DLD1 (cell line): ENCODE measurements around the gene PRDX5.
"Not testable (repeated sequence)": the region's sequence is repeated elsewhere in the genome, so short reads cannot be mapped to it uniquely, and the experiment has no call there.

Experiments
- in situ Hi-C: cut with HindIII; loops from 2 replicates; pipeline ENCODE4 v1.10.0; 2017; ENCODE audit warnings: low sequenced_read_pairs

Gene PRDX5

GRCh38 chr11:64305075-64305690, 12.7 kb upstream of the PRDX5 start, which contains the start of gene ESRRA:
ESRRA (plus strand) TSS chr11:64305524; CDS start chr11:64307180, 1,656 bp downstream.
- in situ Hi-C loops, result no loop called here

- in situ Hi-C loops, result no loop called here
Measured at GRCh38 chr11:64305691-64306562, 12.0 kb upstream of the PRDX5 start.

GRCh38 chr11:64306563-64306875, 11.4 kb upstream of the PRDX5 start:
- in situ Hi-C loops, result no loop called here

- in situ Hi-C loops, result no loop called here
Measured at GRCh38 chr11:64306876-64307622, 10.9 kb upstream of the PRDX5 start.

- in situ Hi-C loops, result not testable (repeated sequence)
Measured at GRCh38 chr11:64307795-64308194, 10.1 kb upstream of the PRDX5 start.

- in situ Hi-C loops, result no loop called here
Measured at GRCh38 chr11:64312947-64313346, 5.0 kb upstream of the PRDX5 start.

- in situ Hi-C loops, result no loop called here
Measured at GRCh38 chr11:64313491-64314145, 4.3 kb upstream of the PRDX5 start.

- in situ Hi-C loops, result no loop called here
Measured at GRCh38 chr11:64314146-64314804, 3.6 kb upstream of the PRDX5 start.

GRCh38 chr11:64314805-64315561, 2.9 kb upstream of the PRDX5 start:
- in situ Hi-C loops, result no loop called here

GRCh38 chr11:64315667-64316526, 2.0 kb upstream of the PRDX5 start:
- in situ Hi-C loops, result not testable (repeated sequence)

- in situ Hi-C loops, result no loop called here
Measured at GRCh38 chr11:64316672-64317324, 1.1 kb upstream of the PRDX5 start.

GRCh38 chr11:64317325-64317960, 478 bp upstream of the PRDX5 start, which contains the start of gene TRMT112:
TRMT112 (minus strand) TSS chr11:64317559; CDS start chr11:64317526, 33 bp downstream.
- in situ Hi-C loops, result no loop called here

- in situ Hi-C loops, result no loop called here
Measured at GRCh38 chr11:64318766-64319761, 1.1 kb downstream of the PRDX5 start.

GRCh38 chr11:64320556-64320955, 2.6 kb downstream of the PRDX5 start:
- in situ Hi-C loops, result no loop called here

- in situ Hi-C loops, result no loop called here
Measured at GRCh38 chr11:64321026-64321425, 3.1 kb downstream of the PRDX5 start.

GRCh38 chr11:64321533-64321932, 3.6 kb downstream of the PRDX5 start:
- in situ Hi-C loops, result no loop called here

GRCh38 chr11:64322925-64323260, 5.0 kb downstream of the PRDX5 start:
- in situ Hi-C loops, result no loop called here
